GM12892 (cell line): Measurements from ENCODE around the gene ZNF275.

Experiments
- POLR2A ChIP-seq: IDR thresholded peaks from 2 replicates; pipeline ENCODE4 v1.6.1; 2011; ENCODE audit warnings: low read depth, low read length, control low read depth
- POLR2AphosphoS5 ChIP-seq: IDR thresholded peaks from 2 replicates; pipeline ENCODE4 v1.6.1; 2011; ENCODE audit warnings: low read depth, low read length, control low read depth
- TAF1 ChIP-seq: IDR thresholded peaks from 2 replicates; pipeline ENCODE4 v1.6.1; 2011; ENCODE audit warnings: low read depth, mild to moderate bottlenecking, control low read depth, low read length, borderline replicate concordance

- TF ChIP-seq POLR2A (no peak), TAF1 (no peak), POLR2AphosphoS5 (no peak)
These were observed 23.1 kb upstream of the ZNF275 start for GRCh38 chrX:153310901-153311300.
